ENCODE results near the gene RUBCNL. TPM values are rescaled to one million over a fixed set of nuclear protein-coding genes. Genes with fewer than 3 reads are reported as not detected.

Gene RUBCNL
- polyA plus RNA-seq, 1 of the 3 experiments (the other 2 are of a cell fraction), result 0.07 TPM

DNA sequence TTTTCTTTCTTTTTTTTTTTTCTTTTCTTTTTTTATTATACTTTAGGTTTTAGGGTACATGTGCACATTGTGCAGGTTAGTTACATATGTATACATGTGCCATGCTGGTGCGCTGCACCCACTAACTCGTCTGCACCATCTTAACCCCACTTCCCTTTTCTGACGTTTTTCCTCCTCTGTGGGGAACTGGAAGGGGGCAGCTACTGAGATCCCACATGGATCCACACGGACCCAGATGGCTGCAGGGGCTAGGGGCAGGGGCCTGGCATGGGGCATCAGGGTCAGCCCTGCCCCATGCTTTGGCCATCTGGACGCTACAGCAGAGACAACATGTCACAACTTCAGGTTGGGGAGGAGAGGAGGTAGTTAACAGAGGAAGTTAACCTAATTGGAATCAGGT, 54.3 kb downstream of the RUBCNL start (continued):
- TF ChIP-seq IRF3 (IDR thresholded peaks at IDR 0.05; ENCODE audit: low read depth, low read length), result no peak
- TF ChIP-seq ELF1 (IDR thresholded peaks at IDR 0.05), result no peak
- TF ChIP-seq TCF12 (IDR thresholded peaks at IDR 0.05), result no peak
- TF ChIP-seq, protein P1, sequence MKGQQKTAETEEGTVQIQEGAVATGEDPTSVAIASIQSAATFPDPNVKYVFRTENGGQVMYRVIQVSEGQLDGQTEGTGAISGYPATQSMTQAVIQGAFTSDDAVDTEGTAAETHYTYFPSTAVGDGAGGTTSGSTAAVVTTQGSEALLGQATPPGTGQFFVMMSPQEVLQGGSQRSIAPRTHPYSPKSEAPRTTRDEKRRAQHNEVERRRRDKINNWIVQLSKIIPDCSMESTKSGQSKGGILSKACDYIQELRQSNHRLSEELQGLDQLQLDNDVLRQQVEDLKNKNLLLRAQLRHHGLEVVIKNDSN (IDR thresholded peaks at IDR 0.05; ENCODE audit: borderline replicate concordance, low read depth), result no peak

- Histone ChIP-seq H3K4me1 (ENCODE audit: control insufficient read depth in 1 of 2, insufficient read depth in 2 of 2, low read depth in 1 of 2, low read length in 1 of 2) (peaks cover 0 to 2% of the 10 kb centered on the region in 2 experiments; a peak in 1 of 4 replicates), H3K9me2 (no peaks in the 10 kb centered on the region), H3K4me3 (ENCODE audit: low read depth in 2 of 2, low read length in 1 of 2) (no peak overlapping the region), H3K27ac (ENCODE audit: low read depth in 2 of 2, low read length in 1 of 2) (no peak overlapping the region), H3K9ac (no peak overlapping the region), H4K20me1 (ENCODE audit: insufficient read depth) (no peaks in the 10 kb centered on the region), H3K27me3 (ENCODE audit: insufficient read depth) (no peaks in the 10 kb centered on the region), H3K9me3 (no peaks in the 10 kb centered on the region), H3K79me2 (ENCODE audit: insufficient read depth) (no peaks in the 10 kb centered on the region), H3F3A (replicated peaks; ENCODE audit: insufficient read depth) (no peaks in the 10 kb centered on the region), H3K4me2 (no peak overlapping the region), H2AFZ (ENCODE audit: low read depth) (no peak overlapping the region), H3K36me3 (replicated peaks in 1 of 2; ENCODE audit: control insufficient read depth in 1 of 2, insufficient read depth in 2 of 2, low read length in 1 of 2) (no peaks in the 10 kb centered on the region)
- WGBS (ENCODE audit: low lambda C conversion rate), result 76% methylated on average over 7 of the region's 7 CpGs
- DNase-seq, result no peak
- POLR2A ChIA-PET, result no interaction called here
- CTCF ChIA-PET, result interaction anchor here (0.7 to 0.9 kb wide), 4 partner anchors 8 to 33 kb away, joined by 3 read pairs; no protein-coding TSS in a partner anchor
- no peak for TF ChIP-seq NFIC (IDR thresholded peaks at IDR 0.05; ENCODE audit: borderline replicate concordance)
- TF ChIP-seq TAF1 (IDR thresholded peaks at IDR 0.05; ENCODE audit: borderline replicate concordance, low read depth, low read length), result no peak
- TF ChIP-seq RAD21 (IDR thresholded peaks at IDR 0.05; ENCODE audit: low read length), result no peak
- TF ChIP-seq RCOR1 (IDR thresholded peaks at IDR 0.05; ENCODE audit: low read length), result no peak
- no peak for TF ChIP-seq MXI1 (IDR thresholded peaks at IDR 0.05; ENCODE audit: low read depth, low read length)
- no peak for TF ChIP-seq ELF1 (IDR thresholded peaks at IDR 0.05)
Measured at GRCh38 chr13:46329624-46330023, 57.4 kb downstream of the RUBCNL start.

GRCh38 chr13:46327246-46327645, 59.8 kb downstream of the RUBCNL start:
- no peak overlapping the region for H3K9ac ChIP-seq
- H3K4me1 ChIP-seq (ENCODE audit: control insufficient read depth in 1 of 2, insufficient read depth in 2 of 2, low read depth in 1 of 2, low read length in 1 of 2), result peaks cover 0 to 2% of the 10 kb centered on the region in 2 experiments; a peak in 1 of 4 replicates
- DNase-seq, result peak; percentile 29
- no peak overlapping the region for H3K27ac ChIP-seq (ENCODE audit: low read depth in 2 of 2, low read length in 1 of 2)
- no peak overlapping the region for H3K4me3 ChIP-seq (ENCODE audit: low read depth in 2 of 2, low read length in 1 of 2)
- no peaks in the 10 kb centered on the region for H3K9me2 ChIP-seq
- ChIA-PET CTCF (no interaction called here), POLR2A (no interaction called here)
- peak; percentile 38; the same call in 1 of the 2 replicates for TF ChIP-seq GATA2 (CRISPR knock-in tag; IDR thresholded peaks at IDR 0.05)
- no peak for TF ChIP-seq REST (IDR thresholded peaks at IDR 0.05; ENCODE audit: low read depth, low read length)
- TF ChIP-seq CHD2 (IDR thresholded peaks at IDR 0.05; ENCODE audit: low read length, partially characterized antibody), result no peak
- no peak for TF ChIP-seq RCOR1 (IDR thresholded peaks at IDR 0.05; ENCODE audit: low read length)
- TF ChIP-seq TCF12 (IDR thresholded peaks at IDR 0.05), result no peak
- no peak overlapping the region for H2AFZ ChIP-seq (ENCODE audit: low read depth)
- H3F3A ChIP-seq (replicated peaks; ENCODE audit: insufficient read depth), result no peaks in the 10 kb centered on the region
- no peaks in the 10 kb centered on the region for H3K79me2 ChIP-seq (ENCODE audit: insufficient read depth)
- whole genome bisulfite sequencing (ENCODE audit: low lambda C conversion rate), result 8% methylated on average over 1 of the region's 1 CpG
- no peaks in the 10 kb centered on the region for H3K9me3 ChIP-seq
- H3K27me3 ChIP-seq (ENCODE audit: insufficient read depth), result no peaks in the 10 kb centered on the region
- H4K20me1 ChIP-seq (ENCODE audit: insufficient read depth), result no peaks in the 10 kb centered on the region
- no peaks in the 10 kb centered on the region for H3K36me3 ChIP-seq (replicated peaks in 1 of 2; ENCODE audit: control insufficient read depth in 1 of 2, insufficient read depth in 2 of 2, low read length in 1 of 2)
- no peak overlapping the region for H3K4me2 ChIP-seq
